DOHH2 (cell line): Measurements from ENCODE around the gene PLEKHN1.

Experiments
- H3F3A ChIP-seq: fragments of 200-600 bp; sonication (generic), shearing (Covaris generic); 2 replicates; pipeline ENCODE4 v1.6.0; 2016; ENCODE audit warnings: antibody characterized with exemption, mild to moderate bottlenecking; ENCODE audit not compliant: control insufficient read depth, insufficient read depth
- H3K27ac ChIP-seq: fragments of 200-600 bp; sonication (generic); 2 replicates; pipeline ENCODE4 v1.5.1; 2014; ENCODE audit warnings: low read depth, mild to moderate bottlenecking, low read length, moderate library complexity
- H3K27me3 ChIP-seq: fragments of 200-600 bp; sonication (generic); 2 replicates; pipeline ENCODE4 v1.6.1; 2014; ENCODE audit warnings: mild to moderate bottlenecking, low read length, mixed read lengths; ENCODE audit not compliant: control insufficient read depth
- H3K36me3 ChIP-seq: fragments of 200-600 bp; sonication (generic); 2 replicates; pipeline ENCODE4 v1.6.1; 2014; ENCODE audit warnings: mild to moderate bottlenecking, low read length, moderate library complexity, mixed read lengths; ENCODE audit not compliant: control insufficient read depth
- H3K4me1 ChIP-seq: fragments of 200-600 bp; sonication (generic); 2 replicates; pipeline ENCODE4 v1.6.1; 2014; ENCODE audit warnings: mild to moderate bottlenecking, low read length, mixed read lengths; ENCODE audit not compliant: control insufficient read depth
- H3K4me2 ChIP-seq: fragments of 200-600 bp; sonication (generic); 2 replicates; pipeline ENCODE4 v1.6.0; 2014; ENCODE audit warnings: mild to moderate bottlenecking, low read length, moderate library complexity
- H3K4me3 ChIP-seq: fragments of 200-600 bp; sonication (generic); 2 replicates; pipeline ENCODE4 v1.5.1; 2014; ENCODE audit warnings: mild to moderate bottlenecking, low read length, mixed read lengths
- H3K79me2 ChIP-seq: fragments of 200-600 bp; sonication (generic); 2 replicates; pipeline ENCODE4 v1.6.1; 2014; ENCODE audit warnings: mild to moderate bottlenecking, low read length, mixed read lengths; ENCODE audit not compliant: control insufficient read depth
- H3K9me2 ChIP-seq: fragments of 200-600 bp; sonication (generic); replicated peaks from 2 replicates; pipeline ENCODE4 v1.6.1; 2014; ENCODE audit warnings: mild to moderate bottlenecking, low read length, mixed read lengths; ENCODE audit not compliant: control insufficient read depth
- H3K9me3 ChIP-seq: fragments of 200-600 bp; sonication (generic); 2 replicates; pipeline ENCODE4 v1.6.1; 2014; ENCODE audit warnings: antibody characterized with exemption, low read length, mixed read lengths; ENCODE audit not compliant: control insufficient read depth, insufficient read depth
- H4K20me1 ChIP-seq: fragments of 200-600 bp; sonication (generic); 2 replicates; pipeline ENCODE4 v1.6.0; 2014; ENCODE audit warnings: low read depth, mild to moderate bottlenecking, antibody characterized with exemption, low read length, moderate library complexity; ENCODE audit not compliant: control insufficient read depth, insufficient read depth
- CTCF ChIP-seq: fragments of 200-600 bp; sonication (generic); IDR thresholded peaks from one replicate; pipeline ENCODE4 v1.5.1; 2014; ENCODE audit warnings: antibody characterized with exemption, mild to moderate bottlenecking, low read depth, low read length; ENCODE audit not compliant: poor library complexity, severe bottlenecking
- EZH2phosphoT487 ChIP-seq: fragments of 200-600 bp; sonication (generic); IDR thresholded peaks from 2 replicates; pipeline ENCODE4 v1.6.1; 2017; ENCODE audit warnings: borderline replicate concordance, mild to moderate bottlenecking, antibody characterized with exemption, low read length, moderate library complexity, mixed read lengths

PLEKHN1 gene

GRCh38 chr1:918843-919242 lies 47.4 kb upstream of the PLEKHN1 start:
- Histone ChIP-seq H3F3A (no peaks in the 10 kb centered on the region), H3K4me2 (no peak overlapping the region), H4K20me1 (no peaks in the 10 kb centered on the region), H3K4me3 (no peak overlapping the region), H3K27ac (no peak overlapping the region), H3K79me2 (no peaks in the 10 kb centered on the region), H3K4me1 (peaks cover 20% of the 10 kb centered on the region), H3K9me3 (no peaks in the 10 kb centered on the region), H3K9me2 (no peaks in the 10 kb centered on the region), H3K27me3 (peaks cover 50% of the 10 kb centered on the region), H3K36me3 (no peaks in the 10 kb centered on the region)
- TF ChIP-seq EZH2phosphoT487 (no peak), CTCF (no peak)

GRCh38 chr1:919271-919872 lies 46.9 kb upstream of the PLEKHN1 start:
- Histone ChIP-seq H4K20me1 (no peaks in the 10 kb centered on the region), H3K9me3 (no peaks in the 10 kb centered on the region), H3K27ac (no peak overlapping the region), H3F3A (no peaks in the 10 kb centered on the region), H3K4me1 (peaks cover 20% of the 10 kb centered on the region), H3K36me3 (no peaks in the 10 kb centered on the region), H3K79me2 (no peaks in the 10 kb centered on the region), H3K27me3 (peaks cover 50% of the 10 kb centered on the region), H3K4me3 (no peak overlapping the region), H3K9me2 (no peaks in the 10 kb centered on the region), H3K4me2 (no peak overlapping the region)
- TF ChIP-seq CTCF, result peak; percentile 25
- TF ChIP-seq EZH2phosphoT487, result no peak

- Histone ChIP-seq H3F3A (no peaks in the 10 kb centered on the region), H3K4me2 (no peak overlapping the region), H3K4me3 (no peak overlapping the region), H3K9me2 (no peaks in the 10 kb centered on the region), H3K27ac (no peak overlapping the region), H3K4me1 (peaks cover 20% of the 10 kb centered on the region), H3K79me2 (no peaks in the 10 kb centered on the region), H3K27me3 (peaks cover 56% of the 10 kb centered on the region), H3K9me3 (no peaks in the 10 kb centered on the region), H4K20me1 (no peaks in the 10 kb centered on the region), H3K36me3 (no peaks in the 10 kb centered on the region)
- TF ChIP-seq EZH2phosphoT487 (no peak), CTCF (no peak)
Measured at GRCh38 chr1:920010-920409, 46.3 kb upstream of the PLEKHN1 start.
